Heart left ventricle (tissue), 16 donors: Measurements from ENCODE around the gene RRBP1. TPM values are rescaled to one million over a fixed set of nuclear protein-coding genes. Genes with fewer than 3 reads are reported as not detected.

Experiments
- ATAC-seq, 4 donors: fragments of 200-7000 bp; cut with Tn5 transposase; one replicate each; pipeline ENCODE4 v1.9.1; 2020 to 2022; ENCODE audit warnings: moderate library complexity in 4 of 4, mild to moderate bottlenecking in 3 of 4, moderate number of reproducible peaks in 1 of 4
- DNase-seq, 5 donors: peaks; one replicate each; pipeline ENCODE4 v3.0.0-alpha.2; 2020
- H3K27ac ChIP-seq, 12 donors: fragments of 200-600 bp; sonication (generic) in 4 of 12; one replicate each; pipeline versions ENCODE4 v1.5.0 to v1.8.0; 2016 to 2022; ENCODE audit warnings: mild to moderate bottlenecking in 2 of 12
- H3K27me3 ChIP-seq, 9 donors: fragments of 200-600 bp; sonication (generic) in 2 of 9; one replicate each; pipeline versions ENCODE4 v1.5.1 to v1.8.0; 2016 to 2022; ENCODE audit warnings: mild to moderate bottlenecking in 3 of 9
- H3K36me3 ChIP-seq, 9 donors: fragments of 200-600 bp; sonication (generic) in 2 of 9; one replicate each; pipeline versions ENCODE4 v1.5.0 to v1.8.0; 2018 to 2022; ENCODE audit warnings: mild to moderate bottlenecking in 2 of 9
- H3K4me1 ChIP-seq, 12 donors: fragments of 200-600 bp; sonication (generic) in 4 of 12; one replicate each; pipeline versions ENCODE4 v1.5.0 to v1.8.0; 2016 to 2022; ENCODE audit warnings: mild to moderate bottlenecking in 3 of 12
- H3K4me3 ChIP-seq, 12 donors: fragments of 200-600 bp; sonication (generic) in 4 of 12; one replicate each; pipeline versions ENCODE4 v1.5.0 to v1.8.0; 2017 to 2022; ENCODE audit warnings: mild to moderate bottlenecking in 9 of 12, moderate library complexity in 4 of 12
- H3K9me3 ChIP-seq, 12 donors: fragments of 200-600 bp; sonication (generic) in 4 of 12; one replicate each; pipeline versions ENCODE4 v1.5.0 to v1.8.0; 2016 to 2022; ENCODE audit warnings: mild to moderate bottlenecking in 1 of 12
- POLR2A ChIP-seq, 2 donors: fragments of 450-650 bp; IDR thresholded peaks; one replicate each; pipeline ENCODE4 v1.6.1; 2017; ENCODE audit warnings: antibody characterized with exemption in 2 of 2, mild to moderate bottlenecking in 2 of 2, moderate library complexity in 2 of 2
- WGBS, 4 donors: extraction: QIAGEN DNeasy Blood & Tissue Kit in 2 of 4; methylation state at CpG; one replicate each; pipeline versions ENCODE4 v1.1.5 to v1.1.7; 2013 to 2018; 5-methylcytosine and 5-hydroxymethylcytosine counted together
- intact Hi-C, 10 donors: fragments of 100-400 bp; cut with DNase I; formaldehyde crosslinking; loops; one replicate each; pipeline versions ENCODE4 v1.11.1 to v1.14.2; 2022
- polyA plus RNA-seq, 2 donors: library from polyadenylated mRNA; stranded (reverse); fragments of 200-250 nt; gene quantifications; one replicate each; pipeline ENCODE4 v1.2.3, GENCODE V29; 2013
- total RNA-seq, 9 donors: library from RNA; depleted of rRNA in 2 of 9; stranded (reverse); fragments of >200 nt in 2 of 9; fragmentation: NEBNext Ultra II Directional in 3 of 9; extraction: Animal tissue kit (Norgen Biotek cat#: 25700) in 3 of 9; gene quantifications; one replicate each; pipeline versions ENCODE4 v1.1.0 to v1.2.4, GENCODE V29; 2016 to 2023
- TF ChIP-seq, protein P1 (sequence below), 12 donors: fragments of 200-600 bp; sonication (generic) in 4 of 12; IDR thresholded peaks; one replicate each; pipeline versions ENCODE4 v1.5.0 to v1.8.0; 2018 to 2022; ENCODE audit warnings: antibody characterized with exemption in 12 of 12, mild to moderate bottlenecking in 5 of 12
- donor health status: ischemic (EF 13 %, LVEDD 7.1; RV severe dilation, severe dysfunction).
- donor health status: healthy with polysubstance abuse.
- donor health status: DM: no; HTN: yes; CAD: no.
- donor health status: DM: no; HTN: no; CAD: no.
- donor health status: ischemic (EF 25% LVEDD 6.9; RV normal size, moderate dysfunction).
- donor health status: ischemic (EF 25% LVEDD 5.7; RV mildly dilated, moderate dysfunction).
- donor health status: healthy.
- donor health status: DM: yes; HTN: yes; CAD: no.
- donor health status: ischemic (EF 35%, LVEDD 5.7; RV mildly dilated, moderate dysfunction).
- donor health status: nonischemic (EF 11% LVEDD 7.7; RV severe dilation, severe dysfunction).
- donor health status: DM: yes; HTN: yes; CAD: no.
- donor health status: PGD.
- donor health status: ischemic (EF 29% LVEDD 5.4; RV normal size, mild dysfunction).
- donor health status: nonischemic (EF 23%, LVEDD 6.1; RV moderate dilation, normal function).

RRBP1 gene
- total and polyA plus RNA-seq, 11 donors = 24.9 to 91.3 (median 40.0) TPM

- Histone ChIP-seq H3K4me1 (peaks cover 0 to 53% (median 30%) of the 10 kb centered on the region in 12 donors), H3K27me3 (no peaks in the 10 kb centered on the region), H3K27ac (no peak overlapping the region), H3K4me3 (no peak overlapping the region), H3K36me3 (peaks cover 0 to 54% (median 17%) of the 10 kb centered on the region in 9 donors), H3K9me3 (peaks cover 0 to 5% (median 0%) of the 10 kb centered on the region in 12 donors)
- TF ChIP-seq, protein P1, sequence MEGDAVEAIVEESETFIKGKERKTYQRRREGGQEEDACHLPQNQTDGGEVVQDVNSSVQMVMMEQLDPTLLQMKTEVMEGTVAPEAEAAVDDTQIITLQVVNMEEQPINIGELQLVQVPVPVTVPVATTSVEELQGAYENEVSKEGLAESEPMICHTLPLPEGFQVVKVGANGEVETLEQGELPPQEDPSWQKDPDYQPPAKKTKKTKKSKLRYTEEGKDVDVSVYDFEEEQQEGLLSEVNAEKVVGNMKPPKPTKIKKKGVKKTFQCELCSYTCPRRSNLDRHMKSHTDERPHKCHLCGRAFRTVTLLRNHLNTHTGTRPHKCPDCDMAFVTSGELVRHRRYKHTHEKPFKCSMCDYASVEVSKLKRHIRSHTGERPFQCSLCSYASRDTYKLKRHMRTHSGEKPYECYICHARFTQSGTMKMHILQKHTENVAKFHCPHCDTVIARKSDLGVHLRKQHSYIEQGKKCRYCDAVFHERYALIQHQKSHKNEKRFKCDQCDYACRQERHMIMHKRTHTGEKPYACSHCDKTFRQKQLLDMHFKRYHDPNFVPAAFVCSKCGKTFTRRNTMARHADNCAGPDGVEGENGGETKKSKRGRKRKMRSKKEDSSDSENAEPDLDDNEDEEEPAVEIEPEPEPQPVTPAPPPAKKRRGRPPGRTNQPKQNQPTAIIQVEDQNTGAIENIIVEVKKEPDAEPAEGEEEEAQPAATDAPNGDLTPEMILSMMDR (IDR thresholded peaks at IDR 0.05) = no peak
- TF ChIP-seq POLR2A (IDR thresholded peaks at IDR 0.05) = no peak
- ATAC-seq = no peak
- 96 to 100% (median 97%) methylated on average over 2 of the region's 2 CpGs for WGBS, 4 donors
- DNase-seq = peak in 1 of 5 donors; percentile 10
- intact Hi-C loops = loop anchor here in 2 of 10 donors (5.0 to 10.0 kb wide), 2 partner anchors 244 to 246 kb away; no protein-coding TSS in a partner anchor
Observed at GRCh38 chr20:17658648-17658993, 23.4 kb downstream of the RRBP1 start.

GRCh38 chr20:17657898-17658647 is 24.0 kb downstream of the RRBP1 start:
- Histone ChIP-seq H3K9me3 (peaks cover 0 to 5% (median 0%) of the 10 kb centered on the region in 12 donors), H3K36me3 (peaks cover 0 to 57% (median 18%) of the 10 kb centered on the region in 9 donors), H3K27ac (no peak overlapping the region), H3K4me1 (peaks cover 0 to 48% (median 28%) of the 10 kb centered on the region in 12 donors), H3K27me3 (no peaks in the 10 kb centered on the region), H3K4me3 (no peak overlapping the region)
- TF ChIP-seq, protein P1 (IDR thresholded peaks at IDR 0.05) = no peak
- no peak for TF ChIP-seq POLR2A (IDR thresholded peaks at IDR 0.05)
- intact Hi-C loops = loop anchor here in 2 of 10 donors (5.0 to 10.0 kb wide), 2 partner anchors 244 to 247 kb away; no protein-coding TSS in a partner anchor
- DNase-seq (peak in 1 of 5 donors; percentile 10), ATAC-seq (no peak)
- 94 to 97% (median 95%) methylated on average over 9 of the region's 9 CpGs for WGBS, 4 donors

DNA sequence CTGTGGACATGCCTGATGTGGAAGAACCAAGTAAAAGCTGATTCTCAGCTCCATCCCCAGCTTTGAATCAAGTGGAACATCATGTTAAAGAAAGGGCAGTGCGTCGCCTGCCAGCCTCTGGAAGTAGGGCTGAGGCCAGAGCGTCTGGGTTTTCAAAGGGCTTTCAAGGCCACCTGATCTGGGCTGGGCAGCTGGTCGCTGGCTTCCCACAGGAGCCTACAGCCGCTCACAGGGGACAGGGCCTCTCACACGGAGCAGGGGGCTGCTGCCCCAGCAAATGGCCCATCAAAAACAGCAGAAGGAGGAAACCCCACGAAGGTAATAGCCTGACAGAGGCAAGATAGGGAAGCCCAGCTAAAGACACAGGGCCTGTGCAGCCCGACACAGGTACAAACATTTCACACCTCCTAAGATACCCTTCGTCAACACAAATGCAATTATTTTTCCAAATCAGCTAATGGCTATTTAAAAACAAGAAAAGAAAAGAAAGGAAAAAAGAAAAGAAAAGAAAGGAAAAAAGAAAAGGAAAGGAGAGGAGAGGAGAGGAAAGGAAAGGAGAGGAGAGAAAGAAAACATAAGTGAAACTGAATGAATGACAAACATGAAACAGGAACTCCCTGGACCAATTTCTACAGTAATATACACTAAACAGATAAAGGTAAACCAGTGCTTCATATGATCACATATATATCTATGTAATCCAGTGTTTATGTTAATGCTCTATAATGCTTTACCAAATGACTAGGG is 24.8 kb downstream of the RRBP1 start:
- Histone ChIP-seq H3K27ac (no peak overlapping the region), H3K4me3 (no peak overlapping the region), H3K36me3 (peaks cover 0 to 65% (median 18%) of the 10 kb centered on the region in 9 donors), H3K27me3 (no peaks in the 10 kb centered on the region), H3K4me1 (peaks cover 0 to 43% (median 23%) of the 10 kb centered on the region in 12 donors), H3K9me3 (peaks cover 0 to 5% (median 0%) of the 10 kb centered on the region in 12 donors)
- no peak for TF ChIP-seq POLR2A (IDR thresholded peaks at IDR 0.05)
- TF ChIP-seq, protein P1 (IDR thresholded peaks at IDR 0.05) = no peak
- DNase-seq (peak in 1 of 5 donors; percentile 19), ATAC-seq (peak in 3 of 4 donors; percentile 22 to 46 (median 41))
- WGBS, 4 donors = 72 to 80% (median 73%) methylated on average over 9 of the region's 9 CpGs
- intact Hi-C loops = loop anchor here in 2 of 10 donors (5.0 to 10.0 kb wide), 2 partner anchors 245 to 248 kb away; no protein-coding TSS in a partner anchor
